PC-9 (cell line): Measurements from ENCODE around the gene PDLIM7. TPM values are rescaled to one million over a fixed set of nuclear protein-coding genes. Genes with fewer than 3 reads are reported as not detected.

Experiments
- BruUV-seq: library from RNA; stranded (reverse); fragments of 400-500 nt; replicated peaks from 2 replicates; lab custom pipeline; 2021; lab: Mats Ljungman, UMichigan
- CTCF ChIA-PET: fragments of 300-600 bp; sonication (Branson Sonifier 250); formaldehyde crosslinking; loops from one replicate; lab custom pipeline; 2022; ENCODE audit warnings: antibody characterized with exemption; lab: Charles Lee
- POLR2A ChIA-PET: fragments of 300-600 bp; sonication (Branson Sonifier 250); formaldehyde crosslinking; loops from one replicate; lab custom pipeline; 2022; ENCODE audit warnings: antibody characterized with exemption; ENCODE audit not compliant: unreplicated experiment; lab: Charles Lee
- DNase-seq, 2 experiments: peaks; one replicate each; pipeline versions ENCODE4 v3.0.0 to v3.0.0-alpha.2; 2015 to 2022; ENCODE audit warnings: mixed read lengths in 1 of 2
- H2AFZ ChIP-seq: fragments of 200-600 bp; sonication (generic); 2 replicates; pipeline ENCODE4 v1.8.1; 2017; ENCODE audit warnings: antibody characterized with exemption
- H3F3A ChIP-seq: fragments of 200-600 bp; sonication (generic); 2 replicates; pipeline ENCODE4 v1.8.1; 2017; ENCODE audit warnings: antibody characterized with exemption, mild to moderate bottlenecking, low read depth; ENCODE audit not compliant: insufficient read depth
- H3K27ac ChIP-seq: fragments of 200-600 bp; sonication (generic); 2 replicates; pipeline ENCODE4 v1.6.1; 2016; ENCODE audit warnings: mixed run types
- H3K27me3 ChIP-seq: fragments of 200-600 bp; sonication (generic); 2 replicates; pipeline ENCODE4 v1.6.1; 2016; ENCODE audit warnings: low read depth, mixed run types; ENCODE audit not compliant: insufficient read depth
- H3K36me3 ChIP-seq: fragments of 200-600 bp; sonication (generic); 2 replicates; pipeline ENCODE4 v1.6.1; 2016; ENCODE audit warnings: low read depth, mixed run types
- H3K4me1 ChIP-seq: fragments of 200-600 bp; sonication (generic); replicated peaks from 2 replicates; pipeline ENCODE4 v1.6.1; 2016; ENCODE audit warnings: mixed run types; ENCODE audit not compliant: insufficient read depth
- H3K4me2 ChIP-seq: fragments of 200-600 bp; sonication (generic); 2 replicates; pipeline ENCODE4 v1.6.1; 2017; ENCODE audit warnings: mixed run types
- H3K4me3 ChIP-seq: fragments of 200-600 bp; sonication (generic); 2 replicates; pipeline ENCODE4 v1.6.1; 2016; ENCODE audit warnings: mixed run types
- H3K79me2 ChIP-seq: fragments of 200-600 bp; sonication (generic); 2 replicates; pipeline ENCODE4 v1.6.1; 2017; ENCODE audit warnings: low read depth, mixed run types
- H3K9me2 ChIP-seq: fragments of 200-600 bp; sonication (generic); 2 replicates; pipeline ENCODE4 v1.8.1; 2017; ENCODE audit warnings: mild to moderate bottlenecking; ENCODE audit not compliant: insufficient read depth
- H3K9me3 ChIP-seq: fragments of 200-600 bp; sonication (generic); 2 replicates; pipeline ENCODE4 v1.8.1; 2016; ENCODE audit warnings: low read depth; ENCODE audit not compliant: insufficient read depth
- H4K20me1 ChIP-seq: fragments of 200-600 bp; sonication (generic); 2 replicates; pipeline ENCODE4 v1.8.1; 2017; ENCODE audit not compliant: insufficient read depth
- CTCF ChIP-seq: fragments of 200-600 bp; sonication (generic); conservative IDR thresholded peaks from 2 replicates; pipeline ENCODE4 v1.6.1; 2017; ENCODE audit warnings: mixed run types, antibody characterized with exemption, mild to moderate bottlenecking, moderate library complexity
- EZH2 ChIP-seq: fragments of 200-600 bp; sonication (generic); IDR thresholded peaks from 2 replicates; pipeline ENCODE4 v1.8.0; 2017; ENCODE audit warnings: antibody characterized with exemption, low read depth
- intact Hi-C: fragments of 100-400 bp; cut with micrococcal nuclease; formaldehyde crosslinking; loops from one replicate; pipeline ENCODE4 v1.10.0; 2022; ENCODE audit not compliant: unreplicated experiment
- total RNA-seq: library from RNA; stranded (reverse); gene quantifications from 2 replicates; pipeline ENCODE4 v1.2.3, GENCODE V29; 2021

The PDLIM7 gene
- total RNA-seq, 1 experiment from 2014 or later, result 167 TPM

GRCh38 chr5:177447611-177448243 is 49.7 kb downstream of the PDLIM7 start:
- CTCF ChIA-PET, result interaction anchor here (0.7 to 1.4 kb wide), 7 partner anchors 10 to 334 kb away, joined by 3 to 10 read pairs (median 4); no protein-coding TSS in a partner anchor
- Histone ChIP-seq H3K27ac (peak overlapping the region; percentile 78), H3K4me3 (peak overlapping the region; percentile 68), H3K27me3 (no peaks in the 10 kb centered on the region), H3K4me2 (peak overlapping the region; percentile 90), H3F3A (peaks cover 51% of the 10 kb centered on the region), H2AFZ (0 out of 2 replicates have a peak overlapping the region, but pooled peaks have one; percentile 49), H4K20me1 (peaks cover 25% of the 10 kb centered on the region), H3K9me2 (no peaks in the 10 kb centered on the region), H3K79me2 (peaks cover 39% of the 10 kb centered on the region), H3K36me3 (peaks cover 5% of the 10 kb centered on the region; the same call in 1 of the 2 replicates), H3K4me1 (peaks cover 18% of the 10 kb centered on the region), H3K9me3 (no peaks in the 10 kb centered on the region)
- intact Hi-C loops, result loop anchor here (1.0 kb wide), 1 partner anchor 21 kb away; the partner anchor contains the start of gene GRK6
- POLR2A ChIA-PET, result interaction anchor here (0.6 to 1.6 kb wide), 5 partner anchors 21 to 253 kb away, joined by 3 to 36 read pairs (median 4); partner anchors contain the start of genes GRK6, LMAN2 and PDLIM7
- BruUV-seq, result no TSS peak
- TF ChIP-seq CTCF (no peak), EZH2 (no peak)
- peak; percentile 90 to 95 for DNase-seq

- Histone ChIP-seq H3F3A (peaks cover 46% of the 10 kb centered on the region), H3K4me1 (peaks cover 18% of the 10 kb centered on the region), H3K4me2 (peak overlapping the region; percentile 90), H4K20me1 (peaks cover 25% of the 10 kb centered on the region), H3K79me2 (peaks cover 39% of the 10 kb centered on the region), H3K27me3 (no peaks in the 10 kb centered on the region), H3K9me2 (no peaks in the 10 kb centered on the region), H3K9me3 (no peaks in the 10 kb centered on the region), H3K27ac (peak overlapping the region; percentile 78), H2AFZ (no peak overlapping the region), H3K36me3 (peaks cover 5% of the 10 kb centered on the region; the same call in 1 of the 2 replicates), H3K4me3 (peak overlapping the region; percentile 68)
- no TSS peak for BruUV-seq
- TF ChIP-seq EZH2 (no peak), CTCF (no peak)
- intact Hi-C loops, result no loop called here
- peak in 1 of 2 experiments; percentile 67 for DNase-seq
- ChIA-PET CTCF (interaction anchor here (0.6 to 1.4 kb wide), 5 partner anchors 43 to 135 kb away, joined by 3 to 10 read pairs (median 4); no protein-coding TSS in a partner anchor), POLR2A (interaction anchor here (0.6 to 1.6 kb wide), 5 partner anchors 21 to 252 kb away, joined by 3 to 36 read pairs (median 4); partner anchors contain the start of genes GRK6, LMAN2 and PDLIM7)
Measured at GRCh38 chr5:177447066-177447610, 50.3 kb downstream of the PDLIM7 start.

- BruUV-seq, result no TSS peak
- CTCF ChIA-PET, result interaction anchor here (0.6 kb wide), 2 partner anchors 20 to 127 kb away, joined by 3 to 4 read pairs; partner anchors contain the start of gene GRK6
- H3K9me3 ChIP-seq, result no peaks in the 10 kb centered on the region
- peak in 1 of 2 experiments; percentile 73 for DNase-seq
- intact Hi-C loops, result no loop called here
- H2AFZ ChIP-seq, result 0 out of 2 replicates have a peak within 1 kb of the TSS, but pooled peaks have one; percentile 49
- peak within 1 kb of the TSS; percentile 90 for H3K4me2 ChIP-seq
- TF ChIP-seq EZH2 (no peak), CTCF (no peak)
- peak within 1 kb of the TSS; percentile 78 for H3K27ac ChIP-seq
- H3K27me3 ChIP-seq, result no peaks in the 10 kb centered on the region
- H3K4me1 ChIP-seq, result peaks cover 18% of the 10 kb centered on the region
- peak within 1 kb of the TSS; percentile 68 for H3K4me3 ChIP-seq
- H3K79me2 ChIP-seq, result peaks cover 39% of the 10 kb centered on the region
- H3F3A ChIP-seq, result peaks cover 44% of the 10 kb centered on the region
- no peaks in the 10 kb centered on the region for H3K9me2 ChIP-seq
- POLR2A ChIA-PET, result interaction anchor here (0.5 to 1.6 kb wide), 4 partner anchors 20 to 326 kb away, joined by 4 to 31 read pairs (median 9); partner anchors contain the start of gene GRK6
- H4K20me1 ChIP-seq, result peaks cover 22% of the 10 kb centered on the region
- H3K36me3 ChIP-seq, result no peaks in the 10 kb centered on the region
Measured at GRCh38 chr5:177446200-177447065, 51.0 kb downstream of the PDLIM7 start, which contains the start of gene PRR7. TSS of gene PRR7 (plus strand) at chr5:177446814. CDS start at chr5:177455068, 8,254 bp downstream.
